ENCODE measurements around the gene SLC4A2. TPM values are rescaled to one million over a fixed set of nuclear protein-coding genes. Genes with fewer than 3 reads are reported as not detected.
"Not testable (repeated sequence)": the region's sequence is repeated elsewhere in the genome, so short reads cannot be mapped to it uniquely, and the experiment has no call there.

SLC4A2 gene
- total RNA-seq, 1 experiment from 2014 or later = 100 TPM

DNA sequence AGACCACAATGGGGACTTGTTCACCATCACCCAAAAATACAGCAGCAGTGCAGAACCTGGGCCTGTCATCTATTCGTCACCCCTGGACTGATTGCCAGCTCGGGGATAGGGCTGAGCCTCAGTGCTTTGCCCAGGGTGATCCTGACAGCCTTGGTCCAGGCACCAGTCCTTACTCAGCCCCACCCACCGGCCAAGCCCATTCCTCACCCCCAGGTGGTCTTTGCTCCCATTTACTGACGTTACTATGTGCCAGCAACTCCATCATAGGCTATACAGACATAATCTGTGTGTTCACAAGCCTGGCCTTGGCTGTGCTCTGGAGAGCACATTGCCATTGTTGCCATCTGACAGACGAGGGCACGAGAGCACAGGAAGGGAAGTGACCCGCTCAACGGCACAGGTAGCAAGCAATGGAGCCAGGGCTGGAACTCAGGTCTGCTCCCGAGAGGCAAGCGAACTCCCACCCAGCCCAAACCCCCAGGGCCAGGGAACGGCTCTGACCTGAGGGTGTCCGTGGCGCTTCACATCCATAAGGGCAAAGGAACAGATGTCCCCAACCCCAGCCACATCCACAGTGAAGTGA is 41.9 kb upstream of the SLC4A2 start:
- Histone ChIP-seq H3K36me3 (no peaks in the 10 kb centered on the region), H3K4me1 (replicated peaks) (peaks cover 27% of the 10 kb centered on the region), H3K9me3 (replicated peaks) (peaks cover 7% of the 10 kb centered on the region; the same call in 1 of the 2 replicates), H3K4me3 (no peak overlapping the region), H3K27ac (no peak overlapping the region), H3K27me3 (replicated peaks) (peaks cover 55% of the 10 kb centered on the region)
- no peak for DNase-seq (ENCODE audit: low read depth in 1 of 2, low spot score in 2 of 2)

DNA sequence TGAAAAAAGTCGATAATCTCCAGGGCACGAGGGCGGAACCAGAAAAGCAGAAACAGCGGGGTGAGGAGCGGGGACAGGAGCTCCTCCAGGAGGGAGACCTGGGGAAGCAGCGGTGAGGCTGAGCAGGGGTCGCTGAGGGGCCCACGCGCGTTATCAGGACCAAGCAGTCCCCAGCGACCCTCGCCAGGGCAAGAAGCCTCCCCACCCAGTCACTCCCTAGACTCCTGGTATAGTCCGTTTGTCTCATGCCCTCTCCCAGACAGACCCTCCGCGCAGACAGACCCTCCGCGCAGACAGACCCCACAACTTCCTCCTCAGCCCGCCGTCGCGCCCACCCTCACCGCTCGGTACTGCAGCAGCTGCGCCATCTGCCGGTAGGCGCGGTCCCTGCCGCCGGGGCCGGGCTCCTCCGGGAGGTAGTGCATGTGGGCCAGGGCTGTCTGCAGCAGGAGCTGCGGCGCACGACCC is 41.4 kb upstream of the SLC4A2 start:
- H3K4me3 ChIP-seq = no peak overlapping the region
- H3K27me3 ChIP-seq (replicated peaks) = peaks cover 51% of the 10 kb centered on the region
- peak; percentile 42 to 72 for DNase-seq (ENCODE audit: low read depth in 1 of 2, low spot score in 2 of 2)
- peaks cover 7% of the 10 kb centered on the region; the same call in 1 of the 2 replicates for H3K9me3 ChIP-seq (replicated peaks)
- H3K36me3 ChIP-seq = no peaks in the 10 kb centered on the region
- no peak overlapping the region for H3K27ac ChIP-seq
- H3K4me1 ChIP-seq (replicated peaks) = peaks cover 22% of the 10 kb centered on the region

DNA sequence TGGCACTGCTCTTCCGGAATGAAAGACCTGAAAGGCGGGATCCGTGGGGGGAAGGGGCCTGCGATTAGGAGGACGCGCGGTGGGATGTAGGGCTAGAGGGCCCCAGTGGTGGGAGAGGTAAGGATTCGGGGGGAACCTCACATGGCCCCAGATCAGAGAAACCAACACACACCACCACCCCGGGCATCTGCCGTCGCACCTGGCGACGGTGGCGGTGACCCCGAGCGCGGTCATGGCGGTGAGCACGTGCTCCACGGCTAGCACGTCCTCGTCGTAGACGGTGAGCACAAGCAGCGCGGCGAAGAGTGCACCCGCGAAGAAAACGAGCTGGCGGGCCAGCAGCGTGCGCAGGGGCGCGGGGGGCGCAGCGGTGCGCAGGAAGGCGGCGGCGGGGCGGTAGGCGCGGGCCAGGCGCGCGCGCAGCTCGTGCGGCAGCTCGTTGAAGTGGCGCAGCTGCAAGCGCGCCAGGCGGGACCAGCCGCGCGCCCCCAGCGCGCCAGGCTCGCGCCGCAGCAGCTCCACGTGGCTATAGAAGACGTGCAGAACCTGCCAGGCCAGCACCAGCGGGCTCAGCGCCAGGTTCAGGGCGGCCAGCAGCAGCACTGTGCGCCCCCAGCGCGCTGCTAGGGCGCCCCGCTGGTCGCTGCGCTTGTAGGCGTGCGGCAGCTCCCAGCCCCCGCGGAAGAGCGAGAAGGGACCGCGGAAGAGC is 40.8 kb upstream of the SLC4A2 start:
- Histone ChIP-seq H3K4me3 (no peak overlapping the region), H3K4me1 (replicated peaks) (peaks cover 18% of the 10 kb centered on the region), H3K27me3 (replicated peaks) (peaks cover 50% of the 10 kb centered on the region), H3K27ac (no peak overlapping the region), H3K9me3 (replicated peaks) (peaks cover 7% of the 10 kb centered on the region; the same call in 1 of the 2 replicates), H3K36me3 (no peaks in the 10 kb centered on the region)
- no peak for DNase-seq (ENCODE audit: low read depth in 1 of 2, low spot score in 2 of 2)

DNA sequence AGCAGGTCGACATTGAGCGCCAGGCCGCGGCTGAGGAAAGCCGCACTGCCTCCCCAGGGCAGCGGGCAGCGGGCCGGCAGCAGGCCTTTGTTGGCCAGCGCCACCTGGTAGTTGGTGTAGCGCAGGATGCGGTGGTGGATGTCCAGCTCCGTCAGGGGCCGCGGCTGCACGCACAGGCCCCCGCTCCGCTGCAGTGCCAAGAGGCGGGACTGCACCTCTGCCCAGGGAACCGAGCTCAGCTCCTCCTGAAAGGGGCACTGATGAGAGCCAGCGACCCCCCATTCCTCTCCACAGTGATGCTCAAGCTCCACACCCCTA is 40.3 kb upstream of the SLC4A2 start:
- no peaks in the 10 kb centered on the region for H3K36me3 ChIP-seq
- peaks cover 7% of the 10 kb centered on the region; the same call in 1 of the 2 replicates for H3K9me3 ChIP-seq (replicated peaks)
- peaks cover 46% of the 10 kb centered on the region for H3K27me3 ChIP-seq (replicated peaks)
- no peak overlapping the region for H3K4me3 ChIP-seq
- H3K27ac ChIP-seq = no peak overlapping the region
- no peak for DNase-seq (ENCODE audit: low read depth in 1 of 2, low spot score in 2 of 2)
- peaks cover 13% of the 10 kb centered on the region for H3K4me1 ChIP-seq (replicated peaks)

DNA sequence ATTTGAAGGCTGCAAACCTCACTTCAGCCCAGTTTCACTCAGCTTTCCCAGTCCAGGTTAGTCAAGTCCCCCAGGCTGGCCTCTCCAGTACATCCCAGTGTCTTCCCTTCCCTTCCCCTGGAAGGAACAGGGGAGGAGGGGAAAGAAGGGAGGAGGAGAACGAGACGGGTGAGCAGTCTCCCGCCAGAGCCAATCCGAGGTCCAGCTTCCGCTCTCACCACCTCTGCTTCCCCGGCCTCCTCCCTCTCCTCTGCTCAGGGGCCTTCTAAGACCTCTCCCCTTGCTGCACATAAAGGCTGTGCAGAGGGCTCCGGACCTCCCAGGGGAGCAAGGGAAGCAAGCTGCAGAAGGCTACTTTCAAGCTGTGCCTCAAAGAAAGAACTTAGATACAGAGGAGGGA is 39.2 kb upstream of the SLC4A2 start:
- Histone ChIP-seq H3K4me3 (no peak overlapping the region), H3K27me3 (replicated peaks) (peaks cover 43% of the 10 kb centered on the region), H3K9me3 (replicated peaks) (peaks cover 7% of the 10 kb centered on the region; the same call in 1 of the 2 replicates), H3K27ac (no peak overlapping the region), H3K4me1 (replicated peaks) (peaks cover 11% of the 10 kb centered on the region), H3K36me3 (no peaks in the 10 kb centered on the region)
- DNase-seq (ENCODE audit: low read depth in 1 of 2, low spot score in 2 of 2) = no peak

DNA sequence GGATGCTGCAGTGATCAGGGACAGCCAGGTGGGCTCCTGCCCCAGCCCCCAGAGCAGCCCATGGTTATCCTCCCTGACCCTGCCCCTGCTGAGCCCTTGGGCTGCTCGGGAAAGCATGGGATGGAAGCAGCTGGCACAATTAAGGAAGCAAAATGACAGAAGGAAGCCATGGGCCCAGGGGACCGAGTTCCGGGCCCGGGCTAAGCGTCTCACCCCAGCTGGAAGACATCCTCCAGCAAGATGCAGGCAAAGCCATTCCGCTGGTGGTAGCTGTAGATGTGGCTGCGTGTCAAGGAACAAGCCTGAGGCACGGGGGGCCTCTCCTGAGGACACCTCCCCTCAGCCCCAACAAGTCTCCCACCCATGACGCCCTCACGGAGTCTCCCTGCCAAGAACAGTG is 36.2 kb upstream of the SLC4A2 start:
- DNase-seq (ENCODE audit: low read depth in 1 of 2, low spot score in 2 of 2) = no peak
- Histone ChIP-seq H3K4me1 (replicated peaks) (peaks cover 12% of the 10 kb centered on the region), H3K27me3 (replicated peaks) (peaks cover 34% of the 10 kb centered on the region), H3K9me3 (replicated peaks) (peaks cover 7% of the 10 kb centered on the region; the same call in 1 of the 2 replicates), H3K4me3 (no peak overlapping the region), H3K36me3 (no peaks in the 10 kb centered on the region), H3K27ac (no peak overlapping the region)

DNA sequence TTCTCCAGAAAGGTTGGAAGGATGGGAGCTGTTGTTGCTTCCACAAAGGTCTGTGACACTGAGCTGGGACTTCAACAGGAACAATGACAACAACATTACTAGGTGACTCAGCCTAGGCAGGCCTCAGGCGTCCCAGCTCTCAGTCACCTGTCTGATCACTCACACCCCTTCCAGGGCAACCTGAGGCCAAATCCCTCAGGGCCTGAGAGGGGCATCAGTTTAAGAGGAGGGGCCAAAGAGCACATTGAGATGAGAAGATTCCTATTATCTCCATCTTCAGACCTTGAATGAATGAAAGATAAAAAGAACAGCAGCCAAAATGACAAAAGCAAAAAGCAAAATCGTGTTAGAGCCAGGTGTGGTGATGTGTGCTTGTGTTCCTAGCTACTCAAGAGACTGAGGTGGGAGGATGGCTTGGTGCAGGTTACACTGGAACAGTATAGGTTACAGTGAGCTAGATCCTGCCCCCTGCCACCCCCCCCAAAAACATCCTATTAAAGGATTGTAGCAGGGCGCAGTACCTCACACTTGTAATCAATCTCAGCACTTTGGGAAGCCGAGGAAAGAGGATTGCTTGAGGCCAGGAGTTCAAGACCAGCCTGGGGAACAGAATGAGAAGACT is 34.8 kb upstream of the SLC4A2 start, which contains the start of gene ATG9B:
Gene ATG9B (minus strand): TSS at position 60 of the 622 bp plus-strand sequence. CDS start 71 bp downstream, outside the sequence.
- H3K9me3 ChIP-seq (replicated peaks) = no peaks in the 10 kb centered on the region
- no peak within 1 kb of the TSS for H3K27ac ChIP-seq
- peaks cover 20% of the 10 kb centered on the region for H3K27me3 ChIP-seq (replicated peaks)
- DNase-seq (ENCODE audit: low read depth in 1 of 2, low spot score in 2 of 2) = no peak
- peaks cover 13% of the 10 kb centered on the region for H3K4me1 ChIP-seq (replicated peaks)
- H3K4me3 ChIP-seq = no peak within 1 kb of the TSS
- no peaks in the 10 kb centered on the region for H3K36me3 ChIP-seq

DNA sequence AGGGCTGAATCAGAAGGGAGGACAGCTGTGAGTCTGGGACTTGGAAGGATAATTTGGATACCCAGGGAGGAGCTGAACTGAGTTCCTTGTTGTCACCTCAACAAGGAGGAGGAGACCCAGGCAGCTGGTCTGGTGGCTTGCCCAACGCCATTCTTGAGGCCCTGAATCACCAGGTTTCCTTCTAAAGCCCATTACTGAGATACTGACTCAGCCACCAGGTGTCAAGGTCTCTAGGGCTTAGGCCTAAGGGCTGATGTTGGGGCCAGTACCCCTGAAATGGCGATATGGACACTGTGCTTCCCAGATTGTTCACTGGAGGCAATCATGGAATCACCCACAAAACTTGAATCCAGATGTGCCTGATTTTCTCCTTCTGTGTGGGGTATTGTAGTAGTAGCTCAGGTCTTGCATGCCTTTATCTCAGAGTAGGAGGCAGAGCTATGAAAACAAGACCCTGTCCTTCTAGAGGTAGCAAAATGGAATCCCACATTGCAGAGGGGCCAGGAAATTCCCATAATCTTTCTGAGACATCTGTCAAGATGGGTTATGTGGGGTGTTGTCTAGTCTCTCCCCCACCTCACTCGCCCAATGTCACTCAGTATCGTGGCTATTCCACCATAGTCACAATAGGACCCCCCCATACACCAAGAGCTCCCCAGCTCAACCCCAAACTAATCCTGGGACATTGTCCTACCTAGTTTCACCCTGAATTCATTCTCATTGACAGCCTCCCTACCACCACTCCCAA is 33.3 kb upstream of the SLC4A2 start:
- H3K27me3 ChIP-seq (replicated peaks) = peaks cover 7% of the 10 kb centered on the region; the same call in 1 of the 2 replicates
- no peak for DNase-seq (ENCODE audit: low read depth in 1 of 2, low spot score in 2 of 2)
- no peak overlapping the region for H3K27ac ChIP-seq
- H3K4me3 ChIP-seq = no peak overlapping the region
- H3K4me1 ChIP-seq (replicated peaks) = peaks cover 19% of the 10 kb centered on the region
- H3K36me3 ChIP-seq = no peaks in the 10 kb centered on the region
- no peaks in the 10 kb centered on the region for H3K9me3 ChIP-seq (replicated peaks)

DNA sequence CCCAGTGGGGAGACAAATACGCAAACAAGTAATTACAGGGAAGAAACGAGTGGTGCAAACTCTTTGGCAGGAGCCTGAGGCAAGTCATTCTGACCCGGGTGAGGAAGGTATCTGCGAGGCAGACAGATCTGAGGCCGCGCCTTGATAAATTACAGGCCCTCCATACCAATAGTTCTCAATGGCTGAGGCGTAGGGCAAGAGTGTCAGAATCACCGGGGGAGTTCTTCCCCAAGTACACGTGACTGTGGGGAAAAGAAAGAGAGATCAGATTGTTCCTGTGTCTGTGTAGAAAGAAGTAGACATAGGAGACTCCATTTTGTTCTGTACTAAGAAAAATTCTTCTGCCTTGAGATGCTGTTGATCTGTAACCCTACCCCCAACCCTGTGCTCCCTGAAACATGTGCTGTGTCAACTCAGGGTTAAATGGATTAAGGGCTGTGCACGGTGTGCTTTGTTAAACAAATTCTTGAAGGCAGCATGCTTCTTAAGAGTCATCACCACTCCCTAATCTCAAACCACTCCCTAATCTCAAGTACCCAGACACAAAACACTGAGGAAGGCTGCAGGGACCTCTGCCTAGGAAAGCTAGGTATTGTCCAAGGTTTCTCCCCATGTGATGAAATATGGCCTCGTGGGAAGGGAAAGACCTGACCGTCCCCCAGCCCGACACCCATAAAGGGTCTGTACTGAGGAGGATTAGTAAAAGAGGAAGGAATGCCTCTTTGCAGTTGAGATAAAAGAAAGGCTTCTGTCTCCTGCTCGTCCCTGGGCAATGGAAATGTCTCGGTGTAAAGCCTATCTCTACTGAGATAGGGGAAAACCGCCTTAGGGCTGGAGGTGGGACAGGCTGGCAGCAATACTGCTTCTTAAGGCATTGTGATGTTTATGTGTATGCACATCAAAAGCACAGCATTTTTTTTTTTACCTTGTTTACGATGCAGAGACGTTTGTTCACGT is 32.3 kb upstream of the SLC4A2 start:
- peaks cover 19% of the 10 kb centered on the region for H3K4me1 ChIP-seq (replicated peaks)
- not testable (repeated sequence) for H3K4me3 ChIP-seq; H3K27ac ChIP-seq; H3K27me3 ChIP-seq (replicated peaks); DNase-seq (ENCODE audit: low read depth in 1 of 2, low spot score in 2 of 2); H3K36me3 ChIP-seq; H3K9me3 ChIP-seq (replicated peaks)

DNA sequence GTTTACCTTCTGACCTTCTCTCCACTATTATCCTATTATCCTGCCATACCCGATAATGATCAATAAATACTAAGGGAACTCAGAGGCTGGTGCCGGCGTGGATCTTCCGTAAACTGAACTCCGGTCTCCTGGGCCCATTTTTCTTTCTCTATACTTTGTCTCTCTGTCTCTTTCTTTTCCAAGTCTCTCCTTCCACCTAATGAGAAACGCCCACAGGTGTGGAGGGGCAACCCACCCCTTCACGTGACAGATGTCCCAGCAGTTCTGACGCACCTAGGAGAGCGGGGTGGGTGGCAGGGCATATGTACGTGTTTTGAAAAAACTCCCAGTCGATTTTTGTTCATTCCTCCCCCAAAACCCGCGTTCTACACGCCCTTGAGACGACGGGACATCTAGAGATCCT is 31.7 kb upstream of the SLC4A2 start:
- H3K36me3 ChIP-seq; DNase-seq (ENCODE audit: low read depth in 1 of 2, low spot score in 2 of 2); H3K27me3 ChIP-seq (replicated peaks); H3K9me3 ChIP-seq (replicated peaks): not testable (repeated sequence)
- Histone ChIP-seq H3K4me3 (peak overlapping the region; percentile 72), H3K4me1 (replicated peaks) (peaks cover 19% of the 10 kb centered on the region), H3K27ac (peak overlapping the region; percentile 69)

DNA sequence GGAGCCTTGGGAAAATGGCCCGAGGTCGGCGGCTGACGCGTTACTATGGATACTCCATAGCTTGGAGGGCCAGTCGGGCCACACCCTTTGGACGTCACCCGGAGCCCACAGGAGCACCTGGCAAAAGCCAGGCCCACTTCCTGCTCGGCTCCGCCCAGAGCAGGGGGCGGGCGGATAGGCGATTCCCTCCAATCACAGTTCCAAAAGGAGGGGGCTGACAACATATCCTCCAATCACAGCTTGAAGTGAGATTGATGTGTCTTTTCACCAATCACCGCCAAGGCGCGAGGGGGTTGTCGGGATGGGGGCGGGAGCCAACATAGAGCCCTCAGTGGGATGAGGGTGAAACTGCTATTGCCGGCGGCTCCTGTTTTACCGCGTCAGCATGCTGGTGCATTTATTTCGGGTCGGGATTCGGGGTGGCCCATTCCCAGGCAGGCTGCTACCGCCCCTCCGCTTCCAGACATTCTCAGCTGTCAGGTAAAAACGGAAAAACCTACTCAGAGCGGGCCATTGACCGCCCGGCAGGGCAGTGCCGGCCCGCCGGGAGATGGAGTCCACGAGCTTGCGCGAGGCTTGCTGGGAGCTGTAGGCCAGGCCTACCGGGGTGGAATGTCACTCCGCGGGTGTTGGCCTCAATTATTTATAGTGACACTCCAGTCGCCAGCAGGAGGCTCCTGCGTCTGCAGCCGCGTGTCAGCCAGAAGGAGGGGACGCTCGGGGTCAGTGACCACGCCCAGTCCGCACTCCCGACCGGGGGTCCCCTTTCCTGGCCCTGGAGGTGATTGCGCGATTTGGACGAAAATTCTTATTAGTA is 31.1 kb upstream of the SLC4A2 start, which contains the start of gene ABCB8:
Gene ABCB8 (plus strand): TSS at position 320 of the 817 bp plus-strand sequence. CDS start 66 bp downstream, at position 386.
- peak; percentile 99 to 100 for DNase-seq (ENCODE audit: low read depth in 1 of 2, low spot score in 2 of 2)
- Histone ChIP-seq H3K36me3 (peaks cover 9% of the 10 kb centered on the region; the same call in 1 of the 2 replicates), H3K27me3 (replicated peaks) (peaks cover 3% of the 10 kb centered on the region; the same call in 1 of the 2 replicates), H3K27ac (peak within 1 kb of the TSS; percentile 69), H3K4me1 (replicated peaks) (peaks cover 19% of the 10 kb centered on the region), H3K9me3 (replicated peaks) (no peaks in the 10 kb centered on the region), H3K4me3 (peak within 1 kb of the TSS; percentile 72)

DNA sequence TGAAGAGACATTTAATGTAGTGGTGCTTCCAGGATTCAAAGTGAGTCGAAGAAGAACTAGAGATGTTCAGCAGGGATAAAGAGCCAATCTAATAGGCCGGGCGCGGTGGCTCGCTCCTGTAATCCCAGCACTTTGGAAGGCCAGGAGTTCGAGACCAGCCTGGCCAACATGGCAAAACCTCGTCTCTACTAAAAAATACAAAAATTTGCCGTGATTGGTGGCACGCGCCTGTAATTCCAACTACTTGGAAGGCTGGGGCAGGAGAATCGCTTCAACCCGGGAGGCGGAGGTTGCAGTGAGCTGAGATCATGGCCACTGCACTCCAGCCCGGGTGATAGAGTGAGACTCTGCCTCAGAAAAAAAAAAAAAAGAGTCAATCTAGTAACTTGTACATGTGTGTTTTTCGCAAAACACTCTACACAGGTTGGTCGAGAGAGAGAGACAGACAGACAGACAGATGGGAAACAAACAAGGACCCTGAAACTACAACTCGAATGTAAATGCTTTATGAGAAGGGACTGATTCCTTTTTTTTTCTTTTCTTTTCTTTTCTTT is 30.4 kb upstream of the SLC4A2 start:
- no peaks in the 10 kb centered on the region for H3K27me3 ChIP-seq (replicated peaks)
- H3K4me1 ChIP-seq (replicated peaks) = peaks cover 19% of the 10 kb centered on the region
- H3K9me3 ChIP-seq (replicated peaks) = no peaks in the 10 kb centered on the region
- peak overlapping the region; percentile 72 for H3K4me3 ChIP-seq
- H3K27ac ChIP-seq = peak overlapping the region; percentile 36
- DNase-seq (ENCODE audit: low read depth in 1 of 2, low spot score in 2 of 2) = peak in 1 of 2 experiments; percentile 31
- H3K36me3 ChIP-seq = peaks cover 16% of the 10 kb centered on the region; the same call in 1 of the 2 replicates
